ENCODE data around the gene TNFSF12. TPM values are rescaled to one million over a fixed set of nuclear protein-coding genes. Genes with fewer than 3 reads are reported as not detected.
A peak's percentile ranks its signal among the peaks of the same experiment; 100 is the strongest.

The TNFSF12 gene
- total RNA-seq, 1 donor = 11.7 TPM

DNA sequence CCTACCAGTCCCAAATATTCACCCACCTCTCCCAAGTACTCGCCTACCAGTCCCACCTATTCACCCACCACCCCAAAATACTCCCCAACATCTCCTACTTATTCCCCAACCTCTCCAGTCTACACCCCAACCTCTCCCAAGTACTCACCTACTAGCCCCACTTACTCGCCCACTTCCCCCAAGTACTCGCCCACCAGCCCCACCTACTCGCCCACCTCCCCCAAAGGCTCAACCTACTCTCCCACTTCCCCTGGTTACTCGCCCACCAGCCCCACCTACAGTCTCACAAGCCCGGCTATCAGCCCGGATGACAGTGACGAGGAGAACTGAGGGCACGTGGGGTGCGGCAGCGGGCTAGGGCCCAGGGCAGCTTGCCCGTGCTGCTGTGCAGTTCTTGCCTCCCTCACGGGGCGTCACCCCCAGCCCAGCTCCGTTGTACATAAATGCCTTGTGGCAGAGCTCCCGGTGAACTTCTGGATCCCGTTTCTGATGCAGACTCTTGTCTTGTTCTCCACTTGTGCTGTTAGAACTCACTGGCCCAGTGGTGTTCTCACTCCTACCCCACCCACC lies 34.9 kb upstream of the TNFSF12 start:
- no peak overlapping the region for H3K4me3 ChIP-seq (ENCODE audit: low read depth, low read length)
- DNase-seq (ENCODE audit: low read depth) = no peak
- TF ChIP-seq, protein P1, sequence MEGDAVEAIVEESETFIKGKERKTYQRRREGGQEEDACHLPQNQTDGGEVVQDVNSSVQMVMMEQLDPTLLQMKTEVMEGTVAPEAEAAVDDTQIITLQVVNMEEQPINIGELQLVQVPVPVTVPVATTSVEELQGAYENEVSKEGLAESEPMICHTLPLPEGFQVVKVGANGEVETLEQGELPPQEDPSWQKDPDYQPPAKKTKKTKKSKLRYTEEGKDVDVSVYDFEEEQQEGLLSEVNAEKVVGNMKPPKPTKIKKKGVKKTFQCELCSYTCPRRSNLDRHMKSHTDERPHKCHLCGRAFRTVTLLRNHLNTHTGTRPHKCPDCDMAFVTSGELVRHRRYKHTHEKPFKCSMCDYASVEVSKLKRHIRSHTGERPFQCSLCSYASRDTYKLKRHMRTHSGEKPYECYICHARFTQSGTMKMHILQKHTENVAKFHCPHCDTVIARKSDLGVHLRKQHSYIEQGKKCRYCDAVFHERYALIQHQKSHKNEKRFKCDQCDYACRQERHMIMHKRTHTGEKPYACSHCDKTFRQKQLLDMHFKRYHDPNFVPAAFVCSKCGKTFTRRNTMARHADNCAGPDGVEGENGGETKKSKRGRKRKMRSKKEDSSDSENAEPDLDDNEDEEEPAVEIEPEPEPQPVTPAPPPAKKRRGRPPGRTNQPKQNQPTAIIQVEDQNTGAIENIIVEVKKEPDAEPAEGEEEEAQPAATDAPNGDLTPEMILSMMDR (IDR thresholded peaks at IDR 0.05; ENCODE audit: insufficient read depth, low read depth, low read length) = no peak

DNA sequence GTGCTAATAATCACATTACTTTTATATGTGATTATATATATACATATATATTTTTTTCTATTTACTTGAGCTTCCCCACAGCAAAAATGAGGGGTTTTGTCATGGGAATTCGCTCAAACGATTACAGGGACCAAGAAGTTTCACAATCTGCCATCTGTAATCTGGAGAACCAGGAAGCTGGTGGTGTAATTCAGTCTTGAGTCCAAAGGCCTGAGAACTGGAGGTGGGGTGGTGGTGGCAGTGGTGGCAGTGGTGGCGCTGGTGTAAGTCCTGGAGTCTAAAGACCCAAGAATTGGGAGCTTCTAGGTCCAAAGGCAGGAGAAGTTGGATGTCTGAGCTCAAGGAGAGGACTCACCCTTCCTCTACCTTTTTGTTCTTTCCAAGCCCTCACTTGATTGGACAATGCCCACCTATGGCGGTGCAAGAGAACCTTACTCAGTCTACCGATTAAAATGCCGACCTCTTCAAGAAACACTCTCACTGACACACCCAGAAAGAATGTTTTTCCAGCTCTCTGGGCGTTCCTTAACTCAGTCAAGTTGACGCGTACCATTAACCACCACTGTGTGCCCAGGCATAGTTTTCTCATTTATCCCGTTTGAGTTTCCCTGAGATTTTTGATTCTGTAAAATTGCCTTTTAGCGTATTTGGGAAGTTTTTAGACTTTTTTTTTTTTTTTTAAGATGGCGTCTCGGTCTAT lies 32.8 kb upstream of the TNFSF12 start:
- no peak for DNase-seq (ENCODE audit: low read depth)

DNA sequence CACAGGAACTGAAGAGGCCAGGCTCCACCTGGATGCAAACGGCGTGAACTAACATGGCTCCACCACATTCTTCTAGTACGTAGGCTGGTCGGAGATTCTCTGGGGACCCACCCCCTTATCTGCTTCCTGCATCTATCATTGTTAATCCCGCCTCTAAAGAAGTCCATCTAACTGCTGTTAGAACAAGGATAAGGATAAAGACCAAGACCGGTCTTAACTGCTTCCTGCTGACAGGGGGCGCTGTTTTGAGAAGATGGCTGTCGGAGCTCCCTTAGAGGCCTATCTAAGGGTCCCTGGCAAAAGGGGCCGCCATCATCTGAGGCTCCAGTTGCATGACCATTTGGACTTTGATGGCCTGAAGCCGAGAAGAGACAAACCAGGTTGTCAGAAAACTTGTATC lies 25.8 kb upstream of the TNFSF12 start:
- TF ChIP-seq, protein P1 (IDR thresholded peaks at IDR 0.05; ENCODE audit: insufficient read depth, low read depth, low read length) = peak; percentile 44
- H3K4me3 ChIP-seq (ENCODE audit: low read depth, low read length) = no peak overlapping the region
- peak; percentile 12 for DNase-seq (ENCODE audit: low read depth)

More for the DNA sequence above, 32.8 kb upstream of the TNFSF12 start:
- H3K4me3 ChIP-seq (ENCODE audit: low read depth, low read length) = no peak overlapping the region
- TF ChIP-seq, protein P1 (IDR thresholded peaks at IDR 0.05; ENCODE audit: insufficient read depth, low read depth, low read length) = no peak

DNA sequence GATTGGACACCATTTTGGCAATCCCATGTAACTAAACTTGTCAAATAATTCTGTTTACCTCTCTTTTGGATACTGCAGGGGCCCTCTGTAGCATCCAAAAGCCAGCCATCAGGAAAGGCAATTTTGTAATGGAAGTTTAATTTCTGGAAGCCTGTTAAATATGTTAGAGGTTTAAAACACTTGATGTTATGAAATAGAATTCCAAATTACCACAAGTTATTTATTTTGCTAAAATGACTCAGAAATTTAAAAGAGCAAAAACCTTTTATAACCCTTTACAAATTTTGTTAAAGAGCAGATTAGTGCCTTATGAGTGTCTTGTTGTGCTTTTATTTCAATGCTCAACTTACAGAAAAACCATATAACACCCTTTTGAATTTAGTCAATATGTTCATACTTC lies 20.0 kb upstream of the TNFSF12 start:
- DNase-seq (ENCODE audit: low read depth) = no peak
- TF ChIP-seq, protein P1 (IDR thresholded peaks at IDR 0.05; ENCODE audit: insufficient read depth, low read depth, low read length) = no peak
- no peak overlapping the region for H3K4me3 ChIP-seq (ENCODE audit: low read depth, low read length)

DNA sequence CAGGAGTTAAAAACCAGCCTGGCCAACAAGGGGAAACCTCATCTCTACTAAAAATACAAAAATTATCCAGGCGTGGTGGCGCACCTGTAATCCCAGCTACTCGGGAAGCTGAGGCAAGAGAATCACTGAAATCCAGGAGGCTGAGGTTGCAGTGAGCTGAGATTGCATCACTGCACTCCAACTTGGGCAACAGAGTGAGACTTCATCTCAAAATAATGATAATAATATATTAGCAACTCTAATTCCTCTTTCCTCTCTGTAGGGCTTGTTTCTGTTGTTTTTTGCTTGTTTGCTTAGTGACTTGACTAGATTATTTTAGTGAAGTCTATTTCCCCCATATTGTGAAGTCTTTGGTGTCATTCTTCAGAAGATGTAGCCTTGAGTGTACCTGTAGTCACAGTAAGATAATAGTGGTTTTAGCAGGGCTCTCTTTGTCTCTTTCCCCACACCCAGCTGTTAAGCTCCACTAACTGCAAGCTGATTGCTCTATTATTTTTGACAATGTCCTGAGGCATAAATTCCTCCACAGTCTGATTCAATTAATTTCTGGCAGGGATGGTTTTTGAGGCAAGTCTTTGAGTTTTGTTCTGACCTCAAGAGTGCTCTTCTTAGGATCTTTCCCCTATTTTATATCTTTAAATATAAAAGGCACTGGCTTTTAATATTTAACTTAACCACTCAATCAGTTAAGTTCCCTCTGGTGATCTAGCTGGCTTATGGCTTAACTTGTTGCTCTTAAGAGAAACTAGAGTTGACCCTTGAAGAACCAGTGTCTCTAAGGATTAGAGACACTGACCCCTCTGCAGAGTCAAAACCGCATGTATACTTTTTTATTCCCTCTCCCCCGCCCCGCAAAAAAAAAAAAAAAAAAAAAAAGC lies 18.6 kb upstream of the TNFSF12 start:
- no peak overlapping the region for H3K4me3 ChIP-seq (ENCODE audit: low read depth, low read length)
- DNase-seq (ENCODE audit: low read depth) = no peak
- TF ChIP-seq, protein P1 (IDR thresholded peaks at IDR 0.05; ENCODE audit: insufficient read depth, low read depth, low read length) = no peak

DNA sequence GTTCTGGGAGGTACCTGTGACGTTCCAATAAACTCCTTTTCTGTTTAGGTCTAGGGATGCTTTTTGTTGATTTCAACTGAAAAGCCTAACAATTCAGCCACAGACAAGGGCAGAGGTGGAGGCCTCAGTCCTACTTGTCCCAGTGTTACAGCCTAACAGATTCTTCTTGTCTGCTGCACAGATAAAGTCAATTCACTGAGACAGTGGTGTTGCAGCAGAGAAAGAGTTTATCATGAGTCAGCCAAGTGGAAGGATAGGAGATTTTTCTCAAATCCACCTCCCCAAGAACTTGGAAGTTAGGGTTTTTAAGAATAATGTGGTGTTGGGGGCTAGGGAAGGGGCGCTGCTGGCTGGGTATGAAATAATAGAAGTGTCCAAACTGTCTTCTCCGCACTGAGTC lies 10.8 kb upstream of the TNFSF12 start:
- no peak overlapping the region for H3K4me3 ChIP-seq (ENCODE audit: low read depth, low read length)
- TF ChIP-seq, protein P1 (IDR thresholded peaks at IDR 0.05; ENCODE audit: insufficient read depth, low read depth, low read length) = no peak
- no peak for DNase-seq (ENCODE audit: low read depth)

Measured in fibroblast of villous mesenchyme (primary cell).